Endothelial cell (in vitro differentiated cells): ENCODE data around the gene SUN2. TPM values are rescaled to one million over a fixed set of nuclear protein-coding genes. Genes with fewer than 3 reads are reported as not detected.
A peak's percentile ranks its signal among the peaks of the same experiment; 100 is the strongest.

Experiments
- DNase-seq: peaks from one replicate; pipeline ENCODE4 v3.0.0; 2021; ENCODE audit warnings: low spot score
- H3K27ac Mint-ChIP-seq: one replicate; pipeline ENCODE4 v1.8.0; 2021; ENCODE audit warnings: mixed read lengths, inconsistent platforms; ENCODE audit not compliant: unreplicated experiment
- H3K27me3 Mint-ChIP-seq: one replicate; pipeline ENCODE4 v1.8.0; 2021; ENCODE audit warnings: mild to moderate bottlenecking, moderate library complexity, mixed read lengths, inconsistent platforms; ENCODE audit not compliant: unreplicated experiment
- H3K36me3 Mint-ChIP-seq: one replicate; pipeline ENCODE4 v1.8.0; 2021; ENCODE audit warnings: mild to moderate bottlenecking, low read depth, mixed read lengths, inconsistent platforms; ENCODE audit not compliant: unreplicated experiment
- H3K4me1 Mint-ChIP-seq: one replicate; pipeline ENCODE4 v1.8.0; 2021; ENCODE audit warnings: mild to moderate bottlenecking, mixed read lengths, inconsistent platforms; ENCODE audit not compliant: unreplicated experiment
- H3K4me3 Mint-ChIP-seq: one replicate; pipeline ENCODE4 v1.8.0; 2021; ENCODE audit warnings: mild to moderate bottlenecking, mixed read lengths, inconsistent platforms; ENCODE audit not compliant: unreplicated experiment
- H3K9me3 Mint-ChIP-seq: one replicate; pipeline ENCODE4 v1.8.0; 2021; ENCODE audit warnings: mixed read lengths, inconsistent platforms; ENCODE audit not compliant: unreplicated experiment
- total RNA-seq: library from RNA; stranded (reverse); fragmentation: NEBNext Ultra II Directional; extraction: Animal tissue kit (Norgen Biotek cat#: 25700); gene quantifications from one replicate; pipeline ENCODE4 v1.2.1, GENCODE V29; 2021; ENCODE audit not compliant: unreplicated experiment
- TF ChIP-seq, protein P1 (sequence below): fragments of 200-600 bp; sonication (generic); IDR thresholded peaks from one replicate; pipeline ENCODE4 v1.5.0; 2021; ENCODE audit warnings: antibody characterized with exemption; ENCODE audit not compliant: unreplicated experiment

Gene SUN2
- total RNA-seq, 1 donor from 2014 or later: 74.4 TPM

DNA sequence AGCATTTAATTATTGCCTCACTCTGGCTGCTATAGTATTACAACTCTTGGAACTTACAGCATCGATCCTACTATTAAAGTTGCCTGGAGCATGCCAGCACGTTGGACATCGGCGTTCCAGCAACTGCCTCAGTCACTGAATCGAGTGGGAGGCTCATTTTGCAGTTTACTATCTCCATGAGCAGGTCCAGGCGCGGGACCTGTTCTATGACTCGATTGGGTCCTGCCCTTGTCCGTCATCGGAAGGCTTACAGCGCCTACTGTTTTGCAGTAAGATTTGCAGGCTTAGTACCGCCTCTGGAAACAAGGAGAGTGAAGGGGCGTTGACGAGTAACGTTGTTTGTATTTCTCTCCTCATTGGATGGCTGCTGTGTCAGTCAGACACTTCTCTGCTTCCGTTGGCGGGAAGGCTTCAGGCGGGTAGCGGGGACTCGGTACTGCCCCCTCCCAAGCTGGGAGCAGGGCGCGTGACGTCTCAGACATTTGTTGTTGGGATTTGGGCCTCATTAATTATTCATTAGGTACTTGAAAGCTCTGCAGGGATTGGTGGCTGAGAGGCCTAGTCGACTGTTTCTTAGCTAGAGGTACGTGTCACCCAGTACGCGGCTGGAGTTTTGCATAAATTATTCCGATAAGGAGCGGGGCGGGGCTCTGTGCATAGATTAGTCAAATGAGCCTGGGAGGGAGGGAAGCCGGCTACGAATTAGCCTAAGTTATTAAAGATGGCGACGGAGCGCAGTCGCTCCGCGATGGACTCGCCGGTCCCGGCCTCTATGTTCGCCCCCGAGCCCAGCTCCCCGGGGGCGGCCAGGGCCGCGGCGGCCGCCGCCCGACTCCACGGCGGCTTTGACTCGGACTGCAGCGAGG is 50.3 kb downstream of the SUN2 start, which contains the start of gene GTPBP1:
Gene GTPBP1 (plus strand): TSS at position 710 of the 866 bp plus-strand sequence. CDS start 12 bp downstream, at position 722.
- Mint-ChIP-seq H3K36me3 (no peaks in the 10 kb centered on the region), H3K27ac (peak within 1 kb of the TSS; percentile 93), H3K9me3 (no peaks in the 10 kb centered on the region), H3K27me3 (peaks cover 12% of the 10 kb centered on the region), H3K4me3 (peak within 1 kb of the TSS; percentile 94), H3K4me1 (peaks cover 43% of the 10 kb centered on the region)
- TF ChIP-seq, protein P1, sequence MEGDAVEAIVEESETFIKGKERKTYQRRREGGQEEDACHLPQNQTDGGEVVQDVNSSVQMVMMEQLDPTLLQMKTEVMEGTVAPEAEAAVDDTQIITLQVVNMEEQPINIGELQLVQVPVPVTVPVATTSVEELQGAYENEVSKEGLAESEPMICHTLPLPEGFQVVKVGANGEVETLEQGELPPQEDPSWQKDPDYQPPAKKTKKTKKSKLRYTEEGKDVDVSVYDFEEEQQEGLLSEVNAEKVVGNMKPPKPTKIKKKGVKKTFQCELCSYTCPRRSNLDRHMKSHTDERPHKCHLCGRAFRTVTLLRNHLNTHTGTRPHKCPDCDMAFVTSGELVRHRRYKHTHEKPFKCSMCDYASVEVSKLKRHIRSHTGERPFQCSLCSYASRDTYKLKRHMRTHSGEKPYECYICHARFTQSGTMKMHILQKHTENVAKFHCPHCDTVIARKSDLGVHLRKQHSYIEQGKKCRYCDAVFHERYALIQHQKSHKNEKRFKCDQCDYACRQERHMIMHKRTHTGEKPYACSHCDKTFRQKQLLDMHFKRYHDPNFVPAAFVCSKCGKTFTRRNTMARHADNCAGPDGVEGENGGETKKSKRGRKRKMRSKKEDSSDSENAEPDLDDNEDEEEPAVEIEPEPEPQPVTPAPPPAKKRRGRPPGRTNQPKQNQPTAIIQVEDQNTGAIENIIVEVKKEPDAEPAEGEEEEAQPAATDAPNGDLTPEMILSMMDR: no peak
- peak; percentile 96 for DNase-seq

DNA sequence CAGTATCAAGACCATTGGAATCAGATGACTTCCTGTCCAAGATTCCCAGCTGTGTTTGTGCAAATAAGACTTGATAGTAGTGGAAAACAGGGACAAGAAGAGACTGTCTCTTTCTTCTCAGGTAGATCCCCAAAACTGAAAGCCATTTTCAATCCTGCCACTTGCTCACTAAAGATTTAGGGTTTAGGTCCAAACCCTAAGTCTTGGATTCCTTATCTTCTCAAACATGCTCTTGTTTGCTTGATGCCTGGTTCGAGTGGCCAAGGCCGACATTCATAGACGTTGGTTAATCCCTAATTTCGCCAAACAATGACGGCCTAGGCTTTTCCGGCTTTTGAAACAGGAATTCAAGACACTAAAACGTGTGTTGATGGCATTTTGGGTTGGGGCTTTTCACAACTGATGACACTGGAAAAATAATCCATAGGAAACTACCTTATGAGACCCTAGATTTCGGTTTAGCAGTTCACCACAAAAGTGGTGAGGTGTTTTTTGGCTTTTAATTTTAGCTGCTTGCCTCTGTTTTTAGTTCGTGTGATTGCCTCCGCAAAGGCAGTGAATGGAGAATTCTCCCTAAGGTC is 51.1 kb downstream of the SUN2 start:
- no peaks in the 10 kb centered on the region for H3K36me3 Mint-ChIP-seq
- peaks cover 42% of the 10 kb centered on the region for H3K4me1 Mint-ChIP-seq
- DNase-seq: no peak
- no peaks in the 10 kb centered on the region for H3K9me3 Mint-ChIP-seq
- H3K27ac Mint-ChIP-seq: peak overlapping the region; percentile 93
- TF ChIP-seq, protein P1: no peak
- peak overlapping the region; percentile 93 for H3K4me3 Mint-ChIP-seq
- H3K27me3 Mint-ChIP-seq: peaks cover 12% of the 10 kb centered on the region

DNA sequence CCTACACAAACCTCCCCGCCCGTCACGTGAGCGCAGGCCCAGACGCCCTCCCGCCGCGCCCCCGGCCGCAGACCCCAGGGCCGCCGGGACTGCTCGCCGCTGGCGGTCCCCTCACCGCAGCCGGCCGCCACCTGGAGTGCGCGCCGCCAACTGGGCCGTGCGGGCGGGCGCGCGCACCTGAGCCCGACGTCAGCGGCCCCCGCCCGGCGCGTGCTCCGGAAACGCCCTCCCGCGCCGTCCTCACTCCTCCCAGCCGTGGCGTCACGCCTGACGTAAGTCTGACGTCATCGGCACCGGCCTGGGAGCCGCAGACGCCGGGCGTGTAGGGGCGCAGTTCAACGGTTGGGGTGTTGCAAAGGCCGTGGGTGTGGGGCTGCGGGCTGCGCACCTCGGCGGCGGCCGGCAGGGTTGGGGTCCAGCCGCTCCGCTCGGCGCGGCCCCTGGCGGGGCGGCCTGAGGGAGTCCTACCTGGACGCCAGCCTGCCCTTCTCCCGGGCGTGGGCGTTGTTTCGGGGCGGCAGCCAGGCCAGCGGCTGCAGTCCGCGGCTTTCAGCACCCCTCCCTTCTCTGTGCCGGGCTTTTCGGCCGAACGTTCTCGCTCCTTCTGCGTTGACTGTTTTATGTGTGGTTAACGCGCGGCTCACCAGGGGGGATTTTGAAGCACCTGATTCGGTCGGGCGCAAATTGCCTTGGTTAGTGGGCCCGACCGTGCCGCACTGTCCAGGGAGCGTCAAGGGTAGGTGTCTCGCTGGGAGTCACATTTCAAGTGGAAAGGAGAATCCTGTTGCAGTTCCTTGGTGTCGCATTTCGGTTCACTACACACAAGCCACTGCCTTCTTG is 54.8 kb downstream of the SUN2 start, which contains the start of gene JOSD1:
Gene JOSD1 (minus strand): TSS at position 155 of the 840 bp plus-strand sequence. CDS start 956 bp downstream, outside the sequence.
- peak; percentile 91 for DNase-seq
- peaks cover 43% of the 10 kb centered on the region for H3K4me1 Mint-ChIP-seq

DNA sequence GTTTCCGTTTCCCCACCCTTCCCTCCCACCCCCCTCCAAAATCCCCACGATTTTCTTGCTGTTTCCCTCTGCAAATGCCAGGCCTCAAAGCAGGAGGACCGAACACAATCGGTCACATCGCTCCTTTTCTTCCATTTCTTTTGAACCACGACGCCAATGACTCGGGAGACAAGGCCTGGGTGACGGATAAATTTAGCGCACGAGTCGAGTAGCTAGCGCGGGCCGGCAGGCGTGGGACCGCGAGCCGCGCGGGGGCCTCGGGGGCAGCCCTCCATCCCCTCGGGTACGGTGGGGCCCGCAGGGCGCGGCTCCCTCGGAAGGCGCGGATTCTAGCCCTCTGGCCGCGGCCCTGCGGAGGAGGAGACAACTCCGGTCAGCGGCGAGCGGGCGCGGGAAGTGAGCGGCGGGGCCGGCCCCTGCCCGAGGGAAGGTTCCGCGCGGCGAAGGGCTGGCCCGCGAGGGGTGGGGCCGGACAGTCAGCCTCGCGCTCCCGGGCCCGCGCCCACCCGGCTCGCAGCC is 55.5 kb downstream of the SUN2 start:
- H3K27ac Mint-ChIP-seq: peak overlapping the region; percentile 97
- peak; percentile 68 for DNase-seq
- peaks cover 39% of the 10 kb centered on the region for H3K4me1 Mint-ChIP-seq
- H3K36me3 Mint-ChIP-seq: peaks cover 14% of the 10 kb centered on the region
- TF ChIP-seq, protein P1: no peak
- no peaks in the 10 kb centered on the region for H3K9me3 Mint-ChIP-seq
- H3K27me3 Mint-ChIP-seq: peaks cover 9% of the 10 kb centered on the region
- peak overlapping the region; percentile 96 for H3K4me3 Mint-ChIP-seq

More for the DNA sequence above, 54.8 kb downstream of the SUN2 start, which contains the start of gene JOSD1:
- Mint-ChIP-seq H3K27me3 (peaks cover 12% of the 10 kb centered on the region), H3K9me3 (no peaks in the 10 kb centered on the region), H3K36me3 (peaks cover 14% of the 10 kb centered on the region), H3K4me3 (peak within 1 kb of the TSS; percentile 96), H3K27ac (peak within 1 kb of the TSS; percentile 97)
- TF ChIP-seq, protein P1: no peak
